ENCODE measurements around the gene POLRMT. TPM values are rescaled to one million over a fixed set of nuclear protein-coding genes. Genes with fewer than 3 reads are reported as not detected.
A peak's percentile ranks its signal among the peaks of the same experiment; 100 is the strongest.

Gene POLRMT
- total RNA-seq, 2 donors from 2014 or later: 47.0 to 57.7 TPM

- DNase-seq (ENCODE audit: low spot score in 2 of 2): peak; percentile 98 to 99
- H3K27ac Mint-ChIP-seq: peak within 1 kb of the TSS; percentile 81 to 96
Observed at GRCh38 chr19:572140-572742, 61.1 kb downstream of the POLRMT start, which contains the start of gene BSG. TSS of gene BSG (plus strand) at chr19:572596. CDS start at chr19:572635, 39 bp downstream.

GRCh38 chr19:571566-571974 is 61.8 kb downstream of the POLRMT start:
- Mint-ChIP-seq H3K9me3 (no peaks in the 10 kb centered on the region), H3K36me3 (peaks cover 5 to 6% of the 10 kb centered on the region in 2 donors), H3K27ac (peak overlapping the region; percentile 81 to 95)
- ATAC-seq: peak in 1 of 2 donors; percentile 14
- no peak for DNase-seq (ENCODE audit: low spot score in 2 of 2)

More at GRCh38 chr19:572140-572742, 61.1 kb downstream of the POLRMT start, which contains the start of gene BSG:
- Mint-ChIP-seq H3K36me3 (peaks cover 5 to 6% of the 10 kb centered on the region in 2 donors), H3K9me3 (no peaks in the 10 kb centered on the region)
- peak; percentile 86 to 87 for ATAC-seq

GRCh38 chr19:570937-571565 is 62.3 kb downstream of the POLRMT start:
- peak; percentile 37 to 39 for ATAC-seq

GRCh38 chr19:570251-570686 is 63.1 kb downstream of the POLRMT start:
- Mint-ChIP-seq H3K9me3 (no peaks in the 10 kb centered on the region), H3K27ac (no peak overlapping the region), H3K36me3 (peaks cover 5 to 6% of the 10 kb centered on the region in 2 donors)
- DNase-seq (ENCODE audit: low spot score in 2 of 2) (no peak), ATAC-seq (no peak)

More at GRCh38 chr19:570937-571565, 62.3 kb downstream of the POLRMT start:
- Mint-ChIP-seq H3K9me3 (no peaks in the 10 kb centered on the region), H3K36me3 (peaks cover 5 to 6% of the 10 kb centered on the region in 2 donors), H3K27ac (peak overlapping the region; percentile 81 to 95)
- DNase-seq (ENCODE audit: low spot score in 2 of 2): peak in 1 of 2 donors; percentile 53

GRCh38 chr19:567296-567900 is 65.9 kb downstream of the POLRMT start:
- no peak overlapping the region for H3K27ac Mint-ChIP-seq
- H3K36me3 Mint-ChIP-seq: no peaks in the 10 kb centered on the region
- DNase-seq (ENCODE audit: low spot score in 2 of 2): no peak
- H3K9me3 Mint-ChIP-seq: no peaks in the 10 kb centered on the region
- no peak for ATAC-seq

Other genes starting within 250 kb of the POLRMT start
- gene C2CD4C, start 224.4 kb downstream of the POLRMT start, total RNA-seq: under 1 TPM in 1 of 2 donors, not detected in 1; 0.54 TPM
- not detected for gene SHC2, start 172.5 kb downstream of the POLRMT start, total RNA-seq
- gene MADCAM1, start 137.1 kb downstream of the POLRMT start, total RNA-seq: under 1 TPM; 0.25 to 0.47 TPM
- 10 to 100 TPM in 1 of 2 donors, 1 to 10 TPM in 1; 5.9 to 10.2 TPM for gene TPGS1, start 126.0 kb downstream of the POLRMT start, total RNA-seq
- 10 to 100 TPM; 46.3 to 59.6 TPM for gene CDC34, start 101.8 kb downstream of the POLRMT start, total RNA-seq
- 10 to 100 TPM; 14.1 to 52.7 TPM for gene GZMM, start 89.5 kb downstream of the POLRMT start, total RNA-seq
- 100 to 1,000 TPM; 170 to 194 TPM for gene BSG, start 60.9 kb downstream of the POLRMT start, total RNA-seq
- gene HCN2, start 43.7 kb downstream of the POLRMT start, total RNA-seq: under 1 TPM; 0.41 to 0.58 TPM
- not detected for gene FGF22, start 6.3 kb upstream of the POLRMT start, total RNA-seq
- gene RNF126, start 29.7 kb upstream of the POLRMT start, total RNA-seq: 10 to 100 TPM; 69.6 to 98.7 TPM
- 10 to 100 TPM in 1 of 2 donors, 1 to 10 TPM in 1; 4.1 to 10.1 TPM for gene FSTL3, start 42.9 kb upstream of the POLRMT start, total RNA-seq
- not detected for gene PRSS57, start 61.9 kb upstream of the POLRMT start, total RNA-seq
- under 1 TPM in 1 of 2 donors, not detected in 1; 0.66 TPM for gene PALM, start 75.4 kb upstream of the POLRMT start, total RNA-seq
- gene MISP, start 117.6 kb upstream of the POLRMT start, total RNA-seq: under 1 TPM in 1 of 2 donors, not detected in 1; 0.50 TPM
- 100 to 1,000 TPM; 485 to 591 TPM for gene PTBP1, start 163.9 kb upstream of the POLRMT start, total RNA-seq
- gene PLPPR3, start 188.4 kb upstream of the POLRMT start, total RNA-seq: not detected
- gene AZU1, start 194.3 kb upstream of the POLRMT start, total RNA-seq: not detected
- gene PRTN3, start 207.5 kb upstream of the POLRMT start, total RNA-seq: not detected
- not detected for gene ELANE, start 218.8 kb upstream of the POLRMT start, total RNA-seq
- gene CFD, start 226.1 kb upstream of the POLRMT start, total RNA-seq: 1 to 10 TPM in 1 of 2 donors, not detected in 1; 4.9 TPM